Measurements from ENCODE around the gene MLIP.

DNA sequence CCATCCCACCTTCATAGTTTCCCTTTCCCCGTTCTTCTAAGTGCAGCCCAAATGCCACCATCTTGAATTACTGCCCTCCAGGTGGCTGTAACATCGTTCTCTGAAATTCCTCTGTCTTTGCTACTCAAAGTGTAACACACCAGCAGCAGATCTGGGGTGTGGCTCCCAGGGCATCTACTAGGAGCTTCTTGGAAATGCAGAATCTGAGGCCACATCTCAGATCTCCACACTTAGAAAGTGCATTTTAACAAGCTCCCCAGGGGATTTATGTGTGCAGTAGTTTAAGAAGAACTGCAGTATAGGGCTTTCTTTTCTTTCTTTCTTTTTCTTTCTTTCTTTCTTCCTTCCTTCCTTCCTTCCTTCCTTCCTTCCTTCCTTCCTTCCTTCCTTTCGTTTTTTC is 1.7 kb upstream of the MLIP start:
- TF ChIP-seq EZH2 (IDR thresholded peaks at IDR 0.05; ENCODE audit: insufficient read depth, poor library complexity, severe bottlenecking) (no peak), EZH2phosphoT487 (IDR thresholded peaks at IDR 0.05; ENCODE audit: insufficient read depth, low read depth) (no peak)
